CD4-positive, alpha-beta T cell treated with Interleukin-2 at 100 ng/mL for 4 hours (primary cell): ENCODE results near the gene LPAR5.
A peak's percentile ranks its signal among the peaks of the same experiment; 100 is the strongest.

Experiments
- DNase-seq: peaks from one replicate; pipeline ENCODE4 v3.0.0-alpha.2; 2020; ENCODE audit warnings: low spot score

LPAR5 gene

DNA sequence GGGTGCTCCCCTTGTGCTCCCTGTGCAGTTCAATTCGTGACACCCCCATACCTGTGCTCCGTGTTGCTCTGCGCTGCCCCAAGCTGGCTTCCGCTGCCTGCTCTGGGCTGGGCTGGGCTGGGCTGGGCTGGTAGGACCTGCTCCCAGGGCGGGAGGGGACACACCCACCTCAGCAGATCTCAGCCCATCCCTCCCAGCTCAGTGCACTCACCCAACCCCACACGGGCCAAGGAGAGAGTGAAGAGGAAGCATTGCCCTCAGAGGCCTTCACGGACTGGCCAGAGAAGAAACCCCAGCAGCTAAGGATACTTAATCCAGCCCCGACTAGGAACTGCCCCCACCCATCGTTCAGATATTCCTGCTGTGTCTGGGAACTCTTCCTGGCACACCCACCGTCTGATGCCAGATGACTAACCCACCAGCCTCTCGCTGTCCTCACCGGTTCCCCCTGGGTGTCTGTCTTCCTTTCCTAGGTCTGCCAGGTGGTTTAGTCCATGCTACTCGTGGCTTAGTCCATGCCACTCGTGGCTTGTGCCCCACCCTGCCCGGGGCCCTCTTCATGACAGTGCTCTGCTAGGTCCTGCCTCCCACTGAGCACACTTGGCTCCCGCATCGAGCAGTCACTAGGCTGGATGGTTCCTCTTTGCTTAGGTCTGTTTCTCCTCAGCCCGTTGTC lies at the start of gene LPAR5:
LPAR5 (minus strand) TSS at position 104 of the 676 bp plus-strand sequence. CDS start 14,711 bp downstream, outside the sequence.
- DNase-seq: no peak

GRCh38 chr12:6684609-6685008 lies 48.9 kb upstream of the LPAR5 start:
- peak; percentile 69 for DNase-seq

DNA sequence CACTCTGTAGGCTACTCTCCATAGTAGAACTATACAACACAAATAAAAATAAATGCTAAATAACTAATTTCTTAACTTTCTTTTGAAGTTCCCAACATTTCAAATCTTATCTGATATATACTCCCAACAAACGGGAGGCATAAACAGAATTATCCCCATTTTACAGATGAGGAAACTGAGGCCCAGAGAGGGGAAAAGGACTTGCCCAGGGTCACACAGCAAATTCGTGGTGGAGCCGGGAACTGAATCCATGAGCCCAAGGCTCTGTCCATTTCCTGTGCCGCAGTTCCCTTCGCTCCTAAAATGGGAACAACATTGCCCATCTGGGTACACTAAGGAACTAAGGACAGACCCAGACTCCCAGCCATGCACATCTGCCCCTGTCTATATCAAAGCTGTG lies 41.2 kb upstream of the LPAR5 start:
- no peak for DNase-seq

GRCh38 chr12:6672143-6672542 lies 36.4 kb upstream of the LPAR5 start:
- no peak for DNase-seq

DNA sequence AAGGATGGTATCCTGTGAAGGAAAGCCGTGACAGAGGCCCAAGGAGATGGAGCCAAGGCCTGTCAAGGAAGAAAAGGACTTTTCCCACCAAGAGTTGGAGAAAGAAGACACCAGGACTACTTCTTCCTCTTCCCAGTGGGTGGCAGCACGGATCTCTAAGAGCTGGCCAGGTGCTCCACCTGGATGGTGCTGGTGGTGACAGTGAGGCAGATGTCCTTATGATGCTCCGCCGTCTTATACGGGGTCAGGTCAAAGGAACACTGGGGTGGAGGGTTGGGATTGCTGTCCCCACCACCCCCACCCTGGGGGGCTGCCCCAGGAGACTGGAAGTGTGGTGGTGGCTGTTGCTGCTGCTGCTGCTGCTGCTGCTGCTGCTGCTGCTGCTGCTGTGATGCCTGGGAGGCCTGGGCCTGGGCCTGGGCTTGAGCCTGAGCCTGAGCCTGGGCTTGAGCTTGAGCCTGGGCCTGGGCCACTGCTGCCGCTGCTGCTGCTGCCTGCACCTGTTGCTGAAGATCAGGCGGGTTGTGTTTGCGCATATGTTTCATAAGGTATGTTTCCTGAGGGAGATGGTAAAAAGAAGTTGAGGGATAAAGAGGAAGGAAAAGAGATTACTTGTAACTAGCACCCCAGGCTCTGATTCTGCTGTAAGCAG lies 31.9 kb upstream of the LPAR5 start:
- no peak for DNase-seq

- DNase-seq: no peak
Measured at GRCh38 chr12:6666211-6666610, 30.5 kb upstream of the LPAR5 start.

GRCh38 chr12:6664902-6665301 lies 29.1 kb upstream of the LPAR5 start:
- DNase-seq: no peak

DNA sequence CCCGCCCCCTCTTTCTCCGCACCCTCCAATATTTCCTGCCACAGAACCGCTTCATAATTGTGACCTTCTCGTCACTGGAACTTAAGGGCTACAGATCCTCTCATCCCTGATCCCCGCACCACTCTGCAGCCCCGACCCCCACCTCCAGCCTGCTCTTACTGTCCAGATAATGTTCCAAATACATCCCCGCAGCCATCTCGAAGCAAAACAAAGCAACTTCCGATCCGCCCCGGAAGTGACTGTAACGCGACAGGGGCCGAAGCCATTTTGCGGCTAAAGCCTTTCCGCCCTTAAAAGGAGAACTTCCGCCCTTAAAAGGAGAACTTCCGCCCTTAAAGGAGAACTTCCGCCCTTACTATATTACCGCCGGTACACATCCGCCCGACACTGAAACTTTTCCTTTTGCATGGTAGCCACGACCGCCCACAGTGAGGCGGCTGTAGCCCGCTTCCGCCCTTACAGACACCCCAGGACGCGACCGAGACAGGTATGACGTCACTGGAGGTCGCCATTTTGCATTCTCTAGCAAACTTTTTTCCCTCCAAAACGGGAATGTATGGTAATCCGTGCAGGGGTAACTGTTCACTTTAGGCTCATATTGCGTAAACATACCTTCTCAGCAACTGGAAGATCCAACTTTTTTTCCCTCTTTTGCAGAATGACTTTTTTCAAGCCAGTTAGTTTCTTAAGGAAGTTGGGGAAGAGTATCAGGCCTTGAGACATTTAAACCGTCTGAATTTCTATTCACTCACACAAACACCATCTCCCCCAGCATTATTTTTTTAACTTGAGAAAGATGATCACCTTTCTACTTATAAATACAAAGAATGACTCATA lies 27.4 kb upstream of the LPAR5 start, which contains the start of gene ING4:
ING4 (minus strand) TSS at position 214 of the 837 bp plus-strand sequence; CDS start at position 196, 18 bp downstream.
- DNase-seq: peak; percentile 98

GRCh38 chr12:6662602-6662905 lies 26.8 kb upstream of the LPAR5 start:
- DNase-seq: no peak

DNA sequence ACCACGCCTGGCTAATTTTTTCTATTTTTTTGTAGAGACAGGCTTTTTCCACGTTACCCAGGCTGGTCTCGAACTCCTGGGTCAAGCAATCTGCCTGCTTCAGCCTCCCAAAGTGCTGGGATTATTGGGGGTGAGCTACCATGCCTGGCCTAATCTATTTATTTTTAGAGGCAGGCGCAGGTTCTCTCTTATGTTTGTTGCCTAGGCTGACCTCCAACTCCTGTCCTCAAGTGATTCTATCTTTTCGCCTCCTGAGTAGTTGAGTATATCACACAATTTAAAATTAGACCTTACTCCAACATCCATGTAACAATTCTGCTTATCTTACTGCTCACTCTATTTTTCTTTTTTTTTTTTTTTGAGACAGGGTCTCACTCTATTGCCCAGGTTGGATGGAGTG lies 18.2 kb upstream of the LPAR5 start:
- DNase-seq: no peak

GRCh38 chr12:6653342-6653741 lies 17.6 kb upstream of the LPAR5 start:
- no peak for DNase-seq

DNA sequence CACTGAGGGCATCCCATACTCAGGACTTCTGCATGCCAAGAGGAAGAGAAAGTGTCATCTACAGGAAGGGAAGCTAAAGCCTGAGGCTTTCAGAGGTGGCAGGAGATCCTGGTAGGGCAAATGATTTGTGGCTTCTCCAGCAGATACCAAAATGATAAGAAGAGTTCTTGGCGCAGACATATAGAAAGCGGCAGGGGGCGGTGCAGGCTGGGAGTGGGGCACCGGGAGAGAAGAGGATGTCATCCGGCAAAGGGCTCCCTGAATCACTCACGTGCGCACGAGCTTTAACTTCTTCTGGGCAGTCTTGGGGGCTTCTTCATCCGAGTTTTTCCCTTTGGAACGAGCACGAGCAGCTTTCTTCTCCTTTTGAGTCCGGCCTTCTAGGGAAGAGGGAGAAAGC lies 16.6 kb upstream of the LPAR5 start:
- no peak for DNase-seq

GRCh38 chr12:6650832-6651231 lies 15.1 kb upstream of the LPAR5 start:
- no peak for DNase-seq

- no peak for DNase-seq
Measured at GRCh38 chr12:6647083-6647604, 11.4 kb upstream of the LPAR5 start, which contains the start of gene ACRBP. TSS of gene ACRBP (minus strand) at chr12:6647432. CDS start at chr12:6647366, 66 bp downstream.

- DNase-seq: no peak
Measured at GRCh38 chr12:6646276-6647082, 10.7 kb upstream of the LPAR5 start.

DNA sequence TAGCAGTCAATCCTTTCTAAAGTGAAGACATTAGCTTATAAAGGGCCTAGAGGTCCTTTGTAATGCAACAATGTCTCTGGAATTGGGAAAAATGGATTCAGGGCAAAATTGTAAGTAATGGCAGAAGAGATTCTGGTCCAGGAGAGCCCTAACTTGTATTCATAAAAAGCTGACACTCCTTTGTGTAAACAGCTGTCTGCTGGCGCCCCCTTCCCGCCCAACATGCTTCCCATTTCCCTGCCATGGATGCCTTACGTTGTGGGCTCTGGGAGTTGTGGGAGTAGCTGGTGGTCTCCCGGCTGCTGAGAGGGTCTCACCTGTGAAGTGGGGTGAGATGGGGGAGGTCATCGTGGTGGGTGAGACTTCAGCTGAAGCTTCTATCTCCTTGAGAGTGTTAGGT lies 9.1 kb upstream of the LPAR5 start:
- no peak for DNase-seq

- DNase-seq: no peak
Measured at GRCh38 chr12:6644257-6644596, 8.5 kb upstream of the LPAR5 start.

GRCh38 chr12:6643569-6644256 lies 8.0 kb upstream of the LPAR5 start:
- no peak for DNase-seq

DNA sequence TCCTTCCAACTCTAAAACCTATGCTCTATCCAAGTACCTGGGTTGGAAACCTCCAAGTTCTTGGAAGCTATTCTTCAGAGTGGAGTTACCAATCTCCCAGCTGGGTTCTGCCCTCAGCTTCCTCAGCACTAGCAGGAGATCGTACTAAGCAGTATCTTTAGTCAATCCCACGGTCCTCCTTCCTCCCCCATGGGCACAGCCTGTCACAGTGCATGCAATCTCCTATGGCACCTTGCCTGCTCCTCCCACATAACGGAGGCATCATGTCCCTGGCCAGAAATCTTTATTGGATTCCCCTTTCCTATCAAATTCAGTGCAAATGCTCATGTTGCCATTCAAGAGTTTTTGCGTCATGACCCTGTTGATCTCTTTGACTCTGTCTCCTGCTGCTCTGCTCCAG lies 5.4 kb upstream of the LPAR5 start:
- DNase-seq: no peak

- DNase-seq: no peak
Measured at GRCh38 chr12:6640497-6640896, 4.7 kb upstream of the LPAR5 start.

DNA sequence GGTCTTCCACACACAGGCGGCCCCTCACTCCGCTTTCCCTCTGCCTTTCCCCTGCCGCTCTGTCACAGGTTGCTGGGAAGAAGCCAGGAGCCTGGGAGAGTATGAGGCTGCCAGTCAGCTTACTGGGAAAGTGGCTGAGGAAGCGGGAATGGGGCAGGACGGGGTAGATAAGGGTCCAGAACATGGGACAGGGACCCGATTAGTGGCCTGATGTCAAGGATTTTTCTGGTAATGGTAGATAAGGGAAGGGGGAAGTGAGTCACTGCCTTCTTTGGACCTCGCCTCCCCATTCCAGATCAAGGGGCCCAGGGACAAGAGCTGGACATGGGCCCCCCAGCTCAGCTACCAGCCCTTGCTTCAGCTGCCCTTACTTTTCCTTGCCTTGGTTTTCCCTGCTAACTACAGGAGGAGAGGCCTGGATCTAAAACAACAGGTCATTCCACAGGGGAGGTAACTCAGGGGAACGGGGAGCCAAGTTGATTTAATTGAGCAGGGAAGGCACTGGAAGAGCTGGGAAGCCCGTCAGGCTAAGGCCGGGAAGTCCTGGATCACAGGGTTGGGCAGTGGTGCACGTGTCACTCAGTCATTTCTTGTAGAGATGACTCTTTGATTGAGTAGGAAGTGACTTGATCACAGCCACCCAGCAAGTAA lies 3.5 kb upstream of the LPAR5 start:
- DNase-seq: no peak
